ENCODE data around the gene DNAJB14.

GRCh38 chr4:99848591-99849001 lies 97.8 kb downstream of the DNAJB14 start:
- TF ChIP-seq, protein P1, sequence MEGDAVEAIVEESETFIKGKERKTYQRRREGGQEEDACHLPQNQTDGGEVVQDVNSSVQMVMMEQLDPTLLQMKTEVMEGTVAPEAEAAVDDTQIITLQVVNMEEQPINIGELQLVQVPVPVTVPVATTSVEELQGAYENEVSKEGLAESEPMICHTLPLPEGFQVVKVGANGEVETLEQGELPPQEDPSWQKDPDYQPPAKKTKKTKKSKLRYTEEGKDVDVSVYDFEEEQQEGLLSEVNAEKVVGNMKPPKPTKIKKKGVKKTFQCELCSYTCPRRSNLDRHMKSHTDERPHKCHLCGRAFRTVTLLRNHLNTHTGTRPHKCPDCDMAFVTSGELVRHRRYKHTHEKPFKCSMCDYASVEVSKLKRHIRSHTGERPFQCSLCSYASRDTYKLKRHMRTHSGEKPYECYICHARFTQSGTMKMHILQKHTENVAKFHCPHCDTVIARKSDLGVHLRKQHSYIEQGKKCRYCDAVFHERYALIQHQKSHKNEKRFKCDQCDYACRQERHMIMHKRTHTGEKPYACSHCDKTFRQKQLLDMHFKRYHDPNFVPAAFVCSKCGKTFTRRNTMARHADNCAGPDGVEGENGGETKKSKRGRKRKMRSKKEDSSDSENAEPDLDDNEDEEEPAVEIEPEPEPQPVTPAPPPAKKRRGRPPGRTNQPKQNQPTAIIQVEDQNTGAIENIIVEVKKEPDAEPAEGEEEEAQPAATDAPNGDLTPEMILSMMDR (IDR thresholded peaks at IDR 0.05), result no peak
- TF ChIP-seq POLR2AphosphoS5 (IDR thresholded peaks at IDR 0.05), result no peak

Measured in esophagus muscularis mucosa (tissue), 3 donors.